ENCODE results near the gene ZIC5.

- no peak for TF ChIP-seq CTCF (IDR thresholded peaks at IDR 0.05)
- no peak for TF ChIP-seq POLR2A (IDR thresholded peaks at IDR 0.05)
Measured at GRCh38 chr13:99989276-99990125, 17.9 kb upstream of the ZIC5 start.

All from adrenal gland (tissue), 5 donors.